DMS 273 (cell line): ENCODE data around the gene NEIL1.
"Not testable (repeated sequence)": the region's sequence is repeated elsewhere in the genome, so short reads cannot be mapped to it uniquely, and the experiment has no call there.

ENCODE experiments used
- DNase-seq: peaks from one replicate; lab custom pipeline; 2025; ENCODE audit not compliant: unreplicated experiment; lab: John Stamatoyannopoulos, UW

NEIL1 gene

GRCh38 chr15:75371486-75371885 lies 24.6 kb downstream of the NEIL1 start:
- no peak for DNase-seq

GRCh38 chr15:75371901-75372688 lies 25.3 kb downstream of the NEIL1 start:
- DNase-seq: no peak

- DNase-seq: no peak
Observed at GRCh38 chr15:75380773-75381172, 33.9 kb downstream of the NEIL1 start.

DNA sequence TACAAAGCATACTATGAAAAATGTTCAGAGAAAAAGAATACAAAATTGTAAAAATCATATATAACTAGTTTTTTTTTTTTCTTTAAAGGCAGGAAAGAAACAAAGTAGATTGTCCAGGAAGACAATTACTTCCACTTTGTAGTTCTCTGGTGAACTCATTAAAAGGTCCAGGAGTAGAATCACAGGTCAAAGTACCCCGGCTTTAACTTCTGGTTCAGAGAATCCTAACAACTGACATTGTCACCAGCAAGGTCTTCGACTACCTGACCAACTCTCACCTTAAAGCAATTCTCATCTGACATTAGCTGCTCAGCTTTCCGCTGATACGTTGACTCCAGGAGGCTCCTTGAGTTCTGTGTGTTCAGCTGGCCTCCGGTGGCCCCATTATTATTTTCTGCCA lies 37.1 kb downstream of the NEIL1 start:
- not testable (repeated sequence) for DNase-seq

GRCh38 chr15:75389791-75390382 lies 43.0 kb downstream of the NEIL1 start:
- no peak for DNase-seq

- DNase-seq: no peak
Observed at GRCh38 chr15:75397494-75397893, 50.7 kb downstream of the NEIL1 start.

DNA sequence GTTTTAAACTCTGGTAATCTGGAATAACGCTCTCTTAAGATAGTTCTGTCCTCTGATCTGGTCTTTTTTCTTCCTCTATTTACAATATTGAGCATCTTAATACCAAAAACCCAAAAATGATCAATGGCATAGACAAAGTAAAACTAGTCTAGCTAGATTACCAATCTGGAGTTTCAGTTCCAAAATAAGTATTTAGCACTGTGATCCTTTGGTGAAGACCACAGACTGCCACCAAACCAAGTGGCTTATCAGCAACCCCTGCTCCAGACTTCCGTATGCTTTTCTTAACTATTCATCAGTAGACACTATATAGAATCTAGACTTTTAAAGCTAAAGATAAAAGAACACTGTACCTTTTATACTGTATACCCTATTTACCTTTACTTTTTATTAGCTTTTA lies 57.1 kb downstream of the NEIL1 start:
- no peak for DNase-seq
